ENCODE results near the gene CACNA2D2.
A peak's percentile ranks its signal among the peaks of the same experiment; 100 is the strongest.

The CACNA2D2 gene

DNA sequence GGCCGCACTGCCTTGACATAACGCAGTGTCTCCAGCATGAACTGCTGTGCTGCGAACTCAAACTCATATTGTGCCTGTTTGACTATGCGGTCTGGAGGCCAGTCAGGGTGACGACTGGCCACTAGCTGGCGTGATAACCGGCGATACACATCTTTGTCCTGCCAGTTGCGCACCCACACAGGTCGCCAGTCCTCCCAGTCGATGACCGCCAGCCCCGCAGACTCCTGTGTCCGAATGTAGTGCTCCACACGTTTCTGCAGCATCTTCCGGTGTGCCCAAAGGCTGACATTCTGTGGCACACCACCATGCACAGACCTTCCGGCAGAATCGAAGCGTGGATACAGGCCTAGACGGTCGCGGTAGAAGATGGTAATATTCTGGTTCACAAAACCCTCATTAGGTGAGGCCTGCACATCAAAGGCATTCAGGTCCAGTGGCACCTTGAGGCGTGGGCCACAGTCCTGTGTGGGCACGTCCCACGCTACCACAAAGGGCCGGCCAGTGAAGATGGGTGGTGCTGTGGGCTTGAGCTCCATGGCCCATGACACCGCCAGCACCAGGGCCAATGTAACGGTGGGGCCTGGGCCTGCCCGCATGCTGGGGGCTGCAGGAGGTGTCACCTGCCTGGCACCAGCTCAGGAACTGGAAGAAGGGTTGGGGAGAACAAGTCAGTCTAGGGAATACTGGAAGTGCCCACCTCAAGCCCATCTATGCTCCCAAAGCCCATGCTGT lies 183.4 kb downstream of the CACNA2D2 start:
- DNase-seq = no peak
- Histone ChIP-seq H3K9me3 (ENCODE audit: insufficient read depth, low read length, severe bottlenecking) (no peaks in the 10 kb centered on the region), H3K27me3 (ENCODE audit: insufficient read depth, low read length, poor library complexity) (no peaks in the 10 kb centered on the region), H3K4me1 (ENCODE audit: insufficient read depth, low read length) (peaks cover 42% of the 10 kb centered on the region), H2AFZ (ENCODE audit: low read depth, low read length) (peak overlapping the region; percentile 100), H3K4me2 (ENCODE audit: insufficient read depth, low read length) (peak overlapping the region; percentile 78), H3K9ac (ENCODE audit: low read depth, low read length) (peak overlapping the region; percentile 62), H4K20me1 (ENCODE audit: insufficient read depth, low read length) (peaks cover 19% of the 10 kb centered on the region; the same call in 1 of the 2 replicates), H3K36me3 (ENCODE audit: insufficient read depth, low read length) (peaks cover 52% of the 10 kb centered on the region), H3K27ac (ENCODE audit: low read length) (peak overlapping the region; percentile 100), H3K4me3 (ENCODE audit: low read depth in 1 of 2, low read length in 2 of 2) (peak overlapping the region; percentile 44 to 74; a peak in 3 of 4 replicates), H3K79me2 (ENCODE audit: insufficient read depth, low read length) (peaks cover 24% of the 10 kb centered on the region)
- TF ChIP-seq EZH2 (IDR thresholded peaks at IDR 0.05; ENCODE audit: borderline replicate concordance, low read depth, low read length, severe bottlenecking) = no peak
- TF ChIP-seq, protein P1, sequence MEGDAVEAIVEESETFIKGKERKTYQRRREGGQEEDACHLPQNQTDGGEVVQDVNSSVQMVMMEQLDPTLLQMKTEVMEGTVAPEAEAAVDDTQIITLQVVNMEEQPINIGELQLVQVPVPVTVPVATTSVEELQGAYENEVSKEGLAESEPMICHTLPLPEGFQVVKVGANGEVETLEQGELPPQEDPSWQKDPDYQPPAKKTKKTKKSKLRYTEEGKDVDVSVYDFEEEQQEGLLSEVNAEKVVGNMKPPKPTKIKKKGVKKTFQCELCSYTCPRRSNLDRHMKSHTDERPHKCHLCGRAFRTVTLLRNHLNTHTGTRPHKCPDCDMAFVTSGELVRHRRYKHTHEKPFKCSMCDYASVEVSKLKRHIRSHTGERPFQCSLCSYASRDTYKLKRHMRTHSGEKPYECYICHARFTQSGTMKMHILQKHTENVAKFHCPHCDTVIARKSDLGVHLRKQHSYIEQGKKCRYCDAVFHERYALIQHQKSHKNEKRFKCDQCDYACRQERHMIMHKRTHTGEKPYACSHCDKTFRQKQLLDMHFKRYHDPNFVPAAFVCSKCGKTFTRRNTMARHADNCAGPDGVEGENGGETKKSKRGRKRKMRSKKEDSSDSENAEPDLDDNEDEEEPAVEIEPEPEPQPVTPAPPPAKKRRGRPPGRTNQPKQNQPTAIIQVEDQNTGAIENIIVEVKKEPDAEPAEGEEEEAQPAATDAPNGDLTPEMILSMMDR (IDR thresholded peaks at IDR 0.05; ENCODE audit: borderline replicate concordance, extremely low read depth, low read length, poor library complexity, severe bottlenecking) = no peak
- ATAC-seq (ENCODE audit: insufficient read depth, low read depth) = no peak

- no peak overlapping the region for H2AFZ ChIP-seq (ENCODE audit: low read depth, low read length)
- peaks cover 48% of the 10 kb centered on the region for H3K36me3 ChIP-seq (ENCODE audit: insufficient read depth, low read length)
- H3K9ac ChIP-seq (ENCODE audit: low read depth, low read length) = no peak overlapping the region
- no peaks in the 10 kb centered on the region for H3K27me3 ChIP-seq (ENCODE audit: insufficient read depth, low read length, poor library complexity)
- DNase-seq (no peak), ATAC-seq (ENCODE audit: insufficient read depth, low read depth) (no peak)
- peaks cover 24% of the 10 kb centered on the region for H3K79me2 ChIP-seq (ENCODE audit: insufficient read depth, low read length)
- TF ChIP-seq, protein P1 (IDR thresholded peaks at IDR 0.05; ENCODE audit: borderline replicate concordance, extremely low read depth, low read length, poor library complexity, severe bottlenecking) = no peak
- TF ChIP-seq EZH2 (IDR thresholded peaks at IDR 0.05; ENCODE audit: borderline replicate concordance, low read depth, low read length, severe bottlenecking) = no peak
- H3K4me1 ChIP-seq (ENCODE audit: insufficient read depth, low read length) = peaks cover 42% of the 10 kb centered on the region
- peak overlapping the region; percentile 78; the same call in 1 of the 2 replicates for H3K4me2 ChIP-seq (ENCODE audit: insufficient read depth, low read length)
- H3K27ac ChIP-seq (ENCODE audit: low read length) = no peak overlapping the region
- no peaks in the 10 kb centered on the region for H3K9me3 ChIP-seq (ENCODE audit: insufficient read depth, low read length, severe bottlenecking)
- peak overlapping the region in 1 of 2 experiments; percentile 74; a peak in 2 of 4 replicates for H3K4me3 ChIP-seq (ENCODE audit: low read depth in 1 of 2, low read length in 2 of 2)
- peaks cover 19% of the 10 kb centered on the region; the same call in 1 of the 2 replicates for H4K20me1 ChIP-seq (ENCODE audit: insufficient read depth, low read length)
Observed at GRCh38 chr3:50319181-50319893, 184.1 kb downstream of the CACNA2D2 start.

DNA sequence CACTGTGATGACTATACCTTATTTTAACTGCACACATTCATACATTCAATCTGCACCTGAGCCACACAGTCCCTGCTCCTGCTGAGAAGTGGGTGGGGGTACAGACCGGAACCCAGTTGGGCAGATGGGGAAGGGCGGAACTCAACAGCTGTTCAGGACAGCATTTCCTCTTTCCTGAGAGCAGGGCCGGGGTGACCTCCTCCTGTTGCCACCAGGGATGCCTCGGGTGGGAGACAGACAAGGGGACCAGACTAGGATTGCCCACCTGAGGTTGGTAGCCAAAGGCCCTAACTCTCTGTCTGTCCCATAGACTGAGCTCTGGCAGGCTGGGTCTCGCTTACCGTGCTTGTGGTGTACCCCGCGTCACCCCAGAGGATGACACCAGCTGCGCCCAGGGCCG lies 184.8 kb downstream of the CACNA2D2 start:
- Histone ChIP-seq H3K27ac (ENCODE audit: low read length) (no peak overlapping the region), H3K9me3 (ENCODE audit: insufficient read depth, low read length, severe bottlenecking) (no peaks in the 10 kb centered on the region), H4K20me1 (ENCODE audit: insufficient read depth, low read length) (peaks cover 19% of the 10 kb centered on the region; the same call in 1 of the 2 replicates), H2AFZ (ENCODE audit: low read depth, low read length) (no peak overlapping the region), H3K4me1 (ENCODE audit: insufficient read depth, low read length) (peaks cover 42% of the 10 kb centered on the region), H3K9ac (ENCODE audit: low read depth, low read length) (no peak overlapping the region), H3K4me3 (ENCODE audit: low read depth in 1 of 2, low read length in 2 of 2) (no peak overlapping the region), H3K79me2 (ENCODE audit: insufficient read depth, low read length) (peaks cover 24% of the 10 kb centered on the region), H3K36me3 (ENCODE audit: insufficient read depth, low read length) (peaks cover 44% of the 10 kb centered on the region), H3K4me2 (ENCODE audit: insufficient read depth, low read length) (peak overlapping the region; percentile 78; the same call in 1 of the 2 replicates), H3K27me3 (ENCODE audit: insufficient read depth, low read length, poor library complexity) (no peaks in the 10 kb centered on the region)
- DNase-seq (no peak), ATAC-seq (ENCODE audit: insufficient read depth, low read depth) (no peak)
- TF ChIP-seq EZH2 (IDR thresholded peaks at IDR 0.05; ENCODE audit: borderline replicate concordance, low read depth, low read length, severe bottlenecking) = no peak
- TF ChIP-seq, protein P1 (IDR thresholded peaks at IDR 0.05; ENCODE audit: borderline replicate concordance, extremely low read depth, low read length, poor library complexity, severe bottlenecking) = no peak

All from DND-41 (cell line).